ENCODE data around the gene KRTAP22-2. TPM values are rescaled to one million over a fixed set of nuclear protein-coding genes. Genes with fewer than 3 reads are reported as not detected.

KRTAP22-2 gene
- total RNA-seq (not detected), polyA plus RNA-seq (not detected)

GRCh38 chr21:30590297-30590696 lies at the start of gene KRTAP22-2:
Gene KRTAP22-2, minus strand, starts transcription at chr21:30590397.
- H3K4me3 ChIP-seq = no peak within 1 kb of the TSS
- DNase-seq = no peak
- no peak for ATAC-seq
- FAIRE-seq = no peak
- H3K27me3 ChIP-seq = no peaks in the 10 kb centered on the region
- no peaks in the 10 kb centered on the region for H3K4me1 ChIP-seq
- intact Hi-C loops (cut with DNase I) = no loop called here
- H3K9me3 ChIP-seq = no peaks in the 10 kb centered on the region
- no peaks in the 10 kb centered on the region for H3K36me3 ChIP-seq
- no peak within 1 kb of the TSS for H3K27ac ChIP-seq
- TF ChIP-seq CTCF (IDR thresholded peaks at IDR 0.05) = no peak

GRCh38 chr21:30638686-30639085 lies 48.5 kb upstream of the KRTAP22-2 start:
- WGBS, 2 donors = 75 to 85% methylated on average over 3 of the region's 3 CpGs
- Histone ChIP-seq H3K27ac (no peak overlapping the region), H3K4me1 (no peaks in the 10 kb centered on the region), H3K4me3 (no peak overlapping the region), H3K36me3 (no peaks in the 10 kb centered on the region), H3K27me3 (no peaks in the 10 kb centered on the region), H3K9me3 (no peaks in the 10 kb centered on the region)
- intact Hi-C loops (cut with DNase I) = no loop called here
- no peak for FAIRE-seq
- no peak for DNase-seq
- no peak for TF ChIP-seq CTCF (IDR thresholded peaks at IDR 0.05)
- ATAC-seq = no peak

- no peak for TF ChIP-seq CTCF (IDR thresholded peaks at IDR 0.05)
- DNase-seq (no peak), ATAC-seq (no peak), FAIRE-seq (no peak)
- Histone ChIP-seq H3K4me3 (no peak within 1 kb of the TSS), H3K4me1 (no peaks in the 10 kb centered on the region), H3K36me3 (no peaks in the 10 kb centered on the region), H3K27me3 (no peaks in the 10 kb centered on the region), H3K9me3 (no peaks in the 10 kb centered on the region), H3K27ac (no peak within 1 kb of the TSS)
- WGBS, 2 donors = 75 to 92% methylated on average over 1 of the region's 1 CpG
- intact Hi-C loops (cut with DNase I) = no loop called here
These were observed 44.7 kb upstream of the KRTAP22-2 start, which contains the start of gene KRTAP20-2 for GRCh38 chr21:30634906-30635305. Gene KRTAP20-2, plus strand, starts transcription at chr21:30635206. Its CDS starts 58 bp downstream, at chr21:30635264.

- Histone ChIP-seq H3K4me3 (no peak overlapping the region), H3K9me3 (no peaks in the 10 kb centered on the region), H3K36me3 (no peaks in the 10 kb centered on the region), H3K27ac (no peak overlapping the region), H3K27me3 (no peaks in the 10 kb centered on the region), H3K4me1 (no peaks in the 10 kb centered on the region)
- ATAC-seq (no peak), FAIRE-seq (no peak), DNase-seq (no peak)
- intact Hi-C loops (cut with DNase I) = no loop called here
- no peak for TF ChIP-seq CTCF (IDR thresholded peaks at IDR 0.05)
- 30 to 36% methylated on average over 1 of the region's 1 CpG for WGBS, 2 donors
These were observed 39.0 kb upstream of the KRTAP22-2 start for GRCh38 chr21:30629200-30629599.

GRCh38 chr21:30628109-30628508 lies 37.9 kb upstream of the KRTAP22-2 start:
- ATAC-seq (no peak), FAIRE-seq (no peak), DNase-seq (no peak)
- Histone ChIP-seq H3K36me3 (no peaks in the 10 kb centered on the region), H3K4me3 (no peak overlapping the region), H3K27me3 (no peaks in the 10 kb centered on the region), H3K27ac (no peak overlapping the region), H3K4me1 (no peaks in the 10 kb centered on the region), H3K9me3 (no peaks in the 10 kb centered on the region)
- intact Hi-C loops (cut with DNase I) = no loop called here
- WGBS, 2 donors = 68 to 71% methylated on average over 4 of the region's 4 CpGs
- no peak for TF ChIP-seq CTCF (IDR thresholded peaks at IDR 0.05)
